HepG2 (cell line): ENCODE results near the gene MLXIPL. TPM values are rescaled to one million over a fixed set of nuclear protein-coding genes. Genes with fewer than 3 reads are reported as not detected.

Experiments used
- AGO1 ChIP-seq: fragments of 200-400 bp; formaldehyde crosslinking; IDR thresholded peaks from 2 replicates; pipeline ENCODE4 v1.6.1; 2017; ENCODE audit warnings: mild to moderate bottlenecking, low read depth, low read length, moderate library complexity; ENCODE audit not compliant: poor library complexity, severe bottlenecking
- CREM ChIP-seq, 2 experiments: sonication (generic) in 1 of 2; formaldehyde crosslinking in 1 of 2; IDR thresholded peaks; 2 replicates each; pipeline versions ENCODE4 v1.4.0 to v1.6.1; 2016 to 2020; ENCODE audit warnings: antibody characterized with exemption in 1 of 2, mild to moderate bottlenecking in 1 of 2, missing genetic modification reagents in 1 of 2
- MEF2D ChIP-seq: sonication (generic); formaldehyde crosslinking; IDR thresholded peaks from 2 replicates; pipeline ENCODE4 v1.5.1; 2020; ENCODE audit warnings: mild to moderate bottlenecking, missing genetic modification reagents
- NFE2L2 ChIP-seq: fragments of 150-350 bp; IDR thresholded peaks from 2 replicates; pipeline ENCODE4 v1.6.1; 2014; ENCODE audit warnings: low read length
- PLRG1 ChIP-seq: fragments of 450-650 bp; conservative IDR thresholded peaks from 2 replicates; pipeline ENCODE4 v1.6.1; 2016
- RBM39 ChIP-seq: fragments of 200-400 bp; formaldehyde crosslinking; IDR thresholded peaks from one replicate; pipeline ENCODE4 v1.6.1; 2018; ENCODE audit warnings: antibody characterized with exemption, mild to moderate bottlenecking, low read depth, low read length; ENCODE audit not compliant: poor library complexity, severe bottlenecking
- TBL1XR1 ChIP-seq: fragments of 150-350 bp; IDR thresholded peaks from 2 replicates; pipeline ENCODE4 v1.6.1; 2014; ENCODE audit warnings: borderline replicate concordance, low read length; ENCODE audit not compliant: partially characterized antibody
- THAP9 ChIP-seq: sonication (generic); formaldehyde crosslinking; IDR thresholded peaks from 2 replicates; pipeline ENCODE4; 2020; ENCODE audit warnings: missing genetic modification reagents, mild to moderate bottlenecking, borderline replicate concordance
- THYN1 ChIP-seq: sonication (generic); formaldehyde crosslinking; IDR thresholded peaks from 2 replicates; pipeline ENCODE4 v1.8.1; 2023; ENCODE audit warnings: low read depth, mild to moderate bottlenecking, moderate library complexity, missing genetic modification reagents, borderline replicate concordance
- ZBED4 ChIP-seq: sonication (generic); formaldehyde crosslinking; IDR thresholded peaks from 2 replicates; pipeline ENCODE4 v1.4.0; 2020; ENCODE audit warnings: missing genetic modification reagents, borderline replicate concordance
- ZBTB34 ChIP-seq: sonication (generic); formaldehyde crosslinking; IDR thresholded peaks from 2 replicates; pipeline ENCODE4 v1.8.0; 2022; ENCODE audit warnings: mild to moderate bottlenecking, missing genetic modification reagents
- ZBTB39 ChIP-seq: sonication (generic); formaldehyde crosslinking; IDR thresholded peaks from 2 replicates; pipeline ENCODE4 v1.5.0; 2020; ENCODE audit warnings: missing genetic modification reagents
- ZBTB7A ChIP-seq: sonication (generic); formaldehyde crosslinking; IDR thresholded peaks from 2 replicates; pipeline ENCODE4 v1.8.0; 2022; ENCODE audit warnings: mild to moderate bottlenecking, missing genetic modification reagents
- ZFAT ChIP-seq: sonication (generic); formaldehyde crosslinking; conservative IDR thresholded peaks from 2 replicates; pipeline ENCODE4 v1.8.1; 2023; ENCODE audit warnings: missing genetic modification reagents, inconsistent platforms
- ZNF251 ChIP-seq: sonication (generic); formaldehyde crosslinking; IDR thresholded peaks from 2 replicates; pipeline ENCODE4 v1.9.0; 2021; ENCODE audit warnings: mild to moderate bottlenecking, missing genetic modification reagents
- ZNF30 ChIP-seq: sonication (generic); formaldehyde crosslinking; IDR thresholded peaks from 2 replicates; pipeline ENCODE4 v1.5.0; 2020; ENCODE audit warnings: mild to moderate bottlenecking, missing genetic modification reagents
- ZNF337 ChIP-seq: sonication (generic); formaldehyde crosslinking; IDR thresholded peaks from 2 replicates; pipeline ENCODE4 v1.5.1; 2020; ENCODE audit warnings: missing genetic modification reagents, low read depth, mild to moderate bottlenecking, borderline replicate concordance
- ZNF446 ChIP-seq: sonication (generic); formaldehyde crosslinking; IDR thresholded peaks from 2 replicates; pipeline ENCODE4 v1.5.0; 2020; ENCODE audit warnings: mild to moderate bottlenecking, missing genetic modification reagents
- ZNF747 ChIP-seq: sonication (generic); formaldehyde crosslinking; IDR thresholded peaks from 2 replicates; pipeline ENCODE4 v1.8.1; 2023; ENCODE audit warnings: missing genetic modification reagents, mild to moderate bottlenecking, borderline replicate concordance
- polyA plus RNA-seq, 8 experiments: library from polyadenylated mRNA; depleted of rRNA in 3 of 8; stranded (reverse) in 7 of 8; unstranded in 1 of 8; fragments of >200 nt; fragmentation: Illumina TruSeq in 4 of 8; extraction: Trizol in 4 of 8; gene quantifications; 2 replicates each; pipeline versions ENCODE4 v1.2.1 to v1.2.3, GENCODE V29; 2011 to 2016; ENCODE audit warnings: low read depth in 4 of 8, missing spikeins in 1 of 8, mixed read lengths in 1 of 8; ENCODE audit not compliant: insufficient read depth in 1 of 8
- total RNA-seq, 5 experiments: library from RNA; depleted of rRNA; stranded (reverse); fragments of >200 nt; fragmentation: Illumina TruSeq; extraction: Trizol; gene quantifications; 2 replicates each; pipeline ENCODE4 v1.2.3, GENCODE V29; 2016; ENCODE audit warnings: low read depth in 1 of 5

Gene MLXIPL
- total and polyA plus RNA-seq, 2 of the 13 experiments (the other 11 are each of a cell fraction or from before 2014, with no cell fraction given), result 51.6 to 60.1 TPM

- TF ChIP-seq ZFAT (CRISPR knock-in tag), result no peak
- no peak for TF ChIP-seq ZNF446 (CRISPR knock-in tag)
- TF ChIP-seq ZNF30 (CRISPR knock-in tag), result no peak
- no peak for TF ChIP-seq AGO1
- TF ChIP-seq ZBED4 (CRISPR knock-in tag), result no peak
- TF ChIP-seq ZNF251 (CRISPR knock-in tag), result no peak
- TF ChIP-seq PLRG1, result no peak
- no peak for TF ChIP-seq RBM39
- TF ChIP-seq NFE2L2, result no peak
- TF ChIP-seq TBL1XR1, result no peak
- TF ChIP-seq THAP9 (CRISPR knock-in tag), result no peak
- no peak for TF ChIP-seq ZNF337 (CRISPR knock-in tag)
- TF ChIP-seq ZBTB39 (CRISPR knock-in tag), result no peak
- TF ChIP-seq MEF2D (CRISPR knock-in tag), result no peak
- no peak for TF ChIP-seq THYN1 (CRISPR knock-in tag)
- TF ChIP-seq ZBTB7A, result no peak
- no peak for TF ChIP-seq ZNF747 (CRISPR knock-in tag)
- TF ChIP-seq ZBTB34, result no peak
- TF ChIP-seq CREM (IDR thresholded peaks at IDR 0.05), result no peak
- no peak for TF ChIP-seq CREM (CRISPR knock-in tag; IDR thresholded peaks at IDR 0.05)
Measured at GRCh38 chr7:73613954-73614735, 10.2 kb downstream of the MLXIPL start (continued).
